MM.1S (cell line): ENCODE data around the gene CAD.

Experiments used
- DNase-seq: peaks from one replicate; pipeline ENCODE4 v3.0.0-alpha.2; 2015
- H2AFZ ChIP-seq: fragments of 300-600 bp; sonication (generic); 2 replicates; pipeline ENCODE4 v1.6.0; 2016; ENCODE audit warnings: antibody characterized with exemption, low read length
- H3F3A ChIP-seq: fragments of 300-600 bp; sonication (generic); 2 replicates; pipeline ENCODE4 v1.6.1; 2016; ENCODE audit warnings: mild to moderate bottlenecking, antibody characterized with exemption, low read length, moderate library complexity, mixed read lengths; ENCODE audit not compliant: insufficient read depth
- H3K27ac ChIP-seq: fragments of 300-600 bp; sonication (generic); 2 replicates; pipeline ENCODE4 v1.5.1; 2016; ENCODE audit warnings: mild to moderate bottlenecking, low read length
- H3K27me3 ChIP-seq: fragments of 300-600 bp; sonication (generic); replicated peaks from 2 replicates; pipeline ENCODE4 v1.6.0; 2016; ENCODE audit warnings: low read length; ENCODE audit not compliant: insufficient read depth
- H3K36me3 ChIP-seq: fragments of 300-600 bp; sonication (generic); replicated peaks from 2 replicates; pipeline ENCODE4 v1.6.1; 2016; ENCODE audit warnings: mild to moderate bottlenecking, low read length, mixed read lengths; ENCODE audit not compliant: insufficient read depth
- H3K4me1 ChIP-seq: fragments of 300-600 bp; sonication (generic); 2 replicates; pipeline ENCODE4 v1.6.1; 2016; ENCODE audit warnings: low read length, mixed read lengths
- H3K4me2 ChIP-seq: fragments of 300-600 bp; sonication (generic); 2 replicates; pipeline ENCODE4 v1.6.0; 2016; ENCODE audit warnings: low read depth, low read length
- H3K4me3 ChIP-seq: fragments of 300-600 bp; sonication (generic); 2 replicates; pipeline ENCODE4 v1.5.1; 2016; ENCODE audit warnings: low read length, mixed read lengths
- H3K79me2 ChIP-seq: fragments of 300-600 bp; sonication (generic); 2 replicates; pipeline ENCODE4 v1.6.1; 2016; ENCODE audit warnings: mixed run types, low read length, mixed read lengths
- H3K9ac ChIP-seq: fragments of 300-600 bp; sonication (generic); 2 replicates; pipeline ENCODE4 v1.6.1; 2016; ENCODE audit warnings: low read length, mixed read lengths
- H3K9me2 ChIP-seq: fragments of 300-600 bp; sonication (generic); replicated peaks from 2 replicates; pipeline ENCODE4 v1.6.1; 2016; ENCODE audit warnings: mild to moderate bottlenecking, low read length, mixed read lengths; ENCODE audit not compliant: insufficient read depth
- H3K9me3 ChIP-seq: fragments of 300-600 bp; sonication (generic); replicated peaks from 2 replicates; pipeline ENCODE4 v1.6.1; 2016; ENCODE audit warnings: mild to moderate bottlenecking, low read length, mixed read lengths; ENCODE audit not compliant: insufficient read depth
- H4K20me1 ChIP-seq: fragments of 300-600 bp; sonication (generic); 2 replicates; pipeline ENCODE4 v1.6.1; 2016; ENCODE audit warnings: mild to moderate bottlenecking, low read length, moderate library complexity, mixed read lengths; ENCODE audit not compliant: insufficient read depth
- CTCF ChIP-seq: fragments of 300-600 bp; sonication (generic); IDR thresholded peaks from 2 replicates; pipeline ENCODE4 v1.5.1; 2016; ENCODE audit warnings: antibody characterized with exemption, low read length, mixed read lengths
- EZH2 ChIP-seq: fragments of 300-600 bp; sonication (generic); optimal IDR thresholded peaks from 2 replicates; pipeline ENCODE3; 2017; ENCODE audit warnings: low read depth, mild to moderate bottlenecking, antibody characterized with exemption, low read length, mixed read lengths
- EZH2phosphoT487 ChIP-seq: fragments of 300-600 bp; sonication (generic); IDR thresholded peaks from 2 replicates; pipeline ENCODE4 v1.6.1; 2018; ENCODE audit warnings: antibody characterized with exemption, low read length

CAD gene

DNA sequence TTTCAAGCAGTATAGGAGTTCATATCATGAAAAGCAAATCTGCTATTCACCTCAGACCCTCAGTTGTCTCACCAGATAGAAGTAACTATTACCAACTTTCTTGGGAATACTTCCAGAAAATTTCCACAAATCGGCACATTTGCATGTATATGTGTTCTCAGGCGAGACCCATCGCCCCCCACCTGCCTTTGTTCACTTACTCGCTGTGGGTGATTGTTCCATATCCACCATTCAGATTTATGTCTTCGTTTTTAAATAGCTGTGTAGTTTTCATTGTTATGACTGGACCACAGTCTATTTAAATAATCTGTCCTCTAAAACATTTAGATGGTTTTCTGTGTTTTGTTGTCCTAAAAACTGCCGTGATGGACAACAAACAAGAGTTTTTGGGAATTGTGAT lies 68.3 kb downstream of the CAD start:
- no peaks in the 10 kb centered on the region for H3K27me3 ChIP-seq
- H3K79me2 ChIP-seq: no peaks in the 10 kb centered on the region
- H3K9me2 ChIP-seq: no peaks in the 10 kb centered on the region
- H3K9ac ChIP-seq: no peak overlapping the region
- DNase-seq: no peak
- TF ChIP-seq EZH2phosphoT487 (no peak), CTCF (no peak), EZH2 (no peak)
- H3K27ac ChIP-seq: no peak overlapping the region
- no peak overlapping the region for H3K4me3 ChIP-seq
- H3K9me3 ChIP-seq: no peaks in the 10 kb centered on the region
- H3K4me1 ChIP-seq: no peaks in the 10 kb centered on the region
- no peaks in the 10 kb centered on the region for H3K36me3 ChIP-seq
- no peaks in the 10 kb centered on the region for H3F3A ChIP-seq
- H2AFZ ChIP-seq: no peak overlapping the region
- H3K4me2 ChIP-seq: no peak overlapping the region
- H4K20me1 ChIP-seq: no peaks in the 10 kb centered on the region

DNA sequence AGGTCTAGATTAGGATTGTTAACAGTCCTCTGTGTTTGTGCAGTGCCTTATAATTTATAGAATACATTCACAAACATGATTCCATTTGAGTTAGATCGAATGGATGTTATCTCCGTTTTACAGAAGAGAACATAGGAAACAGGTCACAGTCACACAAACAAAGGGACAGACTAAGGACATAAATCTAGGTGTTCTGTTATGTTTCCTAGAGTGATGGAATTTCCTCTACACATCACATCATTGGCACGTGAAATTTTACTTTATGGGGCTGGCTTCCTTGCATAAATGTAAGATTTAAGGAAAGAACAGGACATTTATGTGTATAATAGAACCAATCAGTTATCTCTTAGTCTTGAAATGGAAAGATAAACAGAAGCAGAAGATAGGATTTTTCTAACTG lies 71.4 kb downstream of the CAD start:
- Histone ChIP-seq H3F3A (no peaks in the 10 kb centered on the region), H3K4me1 (no peaks in the 10 kb centered on the region), H3K9me3 (no peaks in the 10 kb centered on the region), H2AFZ (no peak overlapping the region), H3K79me2 (no peaks in the 10 kb centered on the region), H3K36me3 (no peaks in the 10 kb centered on the region), H3K27ac (no peak overlapping the region), H3K4me2 (no peak overlapping the region), H4K20me1 (no peaks in the 10 kb centered on the region), H3K9ac (no peak overlapping the region), H3K9me2 (no peaks in the 10 kb centered on the region), H3K4me3 (no peak overlapping the region), H3K27me3 (no peaks in the 10 kb centered on the region)
- no peak for TF ChIP-seq EZH2
- TF ChIP-seq EZH2phosphoT487: no peak
- no peak for TF ChIP-seq CTCF
- no peak for DNase-seq

DNA sequence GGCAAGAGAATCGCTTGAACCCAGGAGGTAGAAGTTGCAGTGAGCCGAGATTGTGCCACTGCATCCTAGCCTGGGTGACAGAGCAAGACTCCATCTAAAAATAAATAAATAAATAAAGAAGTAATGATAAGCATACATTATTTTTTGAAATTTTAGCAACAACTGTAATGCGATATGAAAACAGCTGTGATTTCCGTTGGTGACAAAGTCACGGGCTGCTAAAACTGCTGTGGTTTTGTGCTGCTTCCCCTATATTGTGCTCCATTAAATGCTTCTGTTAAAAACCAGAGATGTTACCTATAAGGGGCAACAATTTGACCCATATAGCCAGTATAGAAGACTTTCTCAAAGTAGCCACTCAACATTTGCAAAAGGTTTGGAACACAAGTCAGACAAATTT lies 73.4 kb downstream of the CAD start:
- no peak for DNase-seq
- Histone ChIP-seq H3K4me1 (no peaks in the 10 kb centered on the region), H3F3A (no peaks in the 10 kb centered on the region), H3K27me3 (no peaks in the 10 kb centered on the region), H3K9me3 (no peaks in the 10 kb centered on the region), H3K4me3 (no peak overlapping the region), H3K36me3 (no peaks in the 10 kb centered on the region), H3K79me2 (no peaks in the 10 kb centered on the region), H3K27ac (no peak overlapping the region), H3K9me2 (no peaks in the 10 kb centered on the region), H3K4me2 (no peak overlapping the region), H2AFZ (no peak overlapping the region), H3K9ac (no peak overlapping the region), H4K20me1 (no peaks in the 10 kb centered on the region)
- TF ChIP-seq EZH2phosphoT487: no peak
- no peak for TF ChIP-seq EZH2
- no peak for TF ChIP-seq CTCF

- H3K4me2 ChIP-seq: no peak overlapping the region
- H3K4me1 ChIP-seq: no peaks in the 10 kb centered on the region
- no peaks in the 10 kb centered on the region for H3K9me3 ChIP-seq
- H3K27me3 ChIP-seq: no peaks in the 10 kb centered on the region
- H2AFZ ChIP-seq: no peak overlapping the region
- no peaks in the 10 kb centered on the region for H3K79me2 ChIP-seq
- H3K4me3 ChIP-seq: no peak overlapping the region
- H3K27ac ChIP-seq: no peak overlapping the region
- TF ChIP-seq EZH2phosphoT487 (no peak), EZH2 (no peak), CTCF (no peak)
- DNase-seq: no peak
- H3F3A ChIP-seq: no peaks in the 10 kb centered on the region
- H3K9me2 ChIP-seq: no peaks in the 10 kb centered on the region
- no peak overlapping the region for H3K9ac ChIP-seq
- no peaks in the 10 kb centered on the region for H3K36me3 ChIP-seq
- H4K20me1 ChIP-seq: no peaks in the 10 kb centered on the region
Measured at GRCh38 chr2:27291865-27292264, 74.7 kb downstream of the CAD start.
